HG02852 (cell line): ENCODE measurements around the gene NDUFS6.

Experiments
- ATAC-seq: cut with Tn5 transposase; IDR thresholded peaks from one replicate; pipeline ENCODE4 v1.9.1; 2021; ENCODE audit warnings: mild to moderate bottlenecking, moderate library complexity; ENCODE audit not compliant: unreplicated experiment

The NDUFS6 gene

DNA sequence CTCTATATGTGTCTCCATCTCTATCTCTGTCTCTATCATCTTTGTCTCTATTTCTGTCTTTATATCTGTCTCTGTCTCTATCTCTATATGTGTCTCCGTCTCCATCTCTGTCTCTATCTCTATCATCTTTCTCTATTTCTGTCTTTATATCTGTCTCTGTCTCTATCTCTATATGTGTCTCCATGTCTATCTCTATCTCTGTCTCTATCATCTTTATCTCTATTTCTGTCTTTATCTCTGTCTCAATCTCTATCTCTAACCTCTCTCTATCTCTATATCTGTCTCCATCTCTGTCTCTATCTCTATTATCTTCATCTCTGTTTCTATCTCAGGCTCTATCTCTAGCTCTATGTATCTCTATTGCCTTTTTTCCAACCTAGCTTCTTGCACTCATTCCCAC lies 44.5 kb downstream of the NDUFS6 start:
- ATAC-seq: no peak

DNA sequence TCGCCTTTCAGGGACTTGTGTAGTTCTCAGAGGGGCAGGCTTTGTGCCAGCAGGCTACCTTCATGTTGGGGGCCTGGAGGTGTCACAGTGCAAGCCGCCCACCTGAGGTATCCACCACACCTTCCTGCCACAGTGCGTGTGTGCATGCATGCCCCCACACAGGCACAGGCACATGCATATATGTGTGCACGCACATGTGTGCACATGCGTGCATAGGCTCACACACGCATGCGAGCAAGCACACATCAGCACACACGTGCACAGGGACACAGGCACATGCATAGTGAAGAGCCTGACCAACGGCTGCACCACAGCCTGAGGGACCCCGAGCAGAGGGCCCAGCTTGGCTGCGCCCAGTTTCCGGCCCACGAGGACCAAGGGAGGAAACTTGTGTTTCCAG lies 45.4 kb downstream of the NDUFS6 start:
- no peak for ATAC-seq

DNA sequence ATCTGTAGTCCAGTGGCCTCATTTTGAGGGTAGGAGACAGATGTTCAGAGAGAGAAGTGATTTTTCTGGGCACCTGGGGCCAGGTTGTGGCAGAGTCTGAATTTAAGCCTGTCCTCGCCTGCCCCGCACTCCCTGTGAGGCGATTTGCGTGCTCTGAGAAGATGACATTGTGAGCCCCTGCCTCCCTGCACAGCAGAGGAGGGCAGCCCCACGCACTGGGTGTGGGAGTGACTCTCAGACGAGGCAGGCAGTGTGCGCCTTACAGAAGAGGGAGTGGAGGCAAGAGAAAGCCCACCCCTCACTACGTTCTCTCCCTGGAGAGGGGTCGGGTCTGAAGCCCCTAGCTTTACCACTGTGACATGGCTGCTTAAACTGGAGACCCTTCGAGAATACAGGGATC lies 45.8 kb downstream of the NDUFS6 start:
- no peak for ATAC-seq

DNA sequence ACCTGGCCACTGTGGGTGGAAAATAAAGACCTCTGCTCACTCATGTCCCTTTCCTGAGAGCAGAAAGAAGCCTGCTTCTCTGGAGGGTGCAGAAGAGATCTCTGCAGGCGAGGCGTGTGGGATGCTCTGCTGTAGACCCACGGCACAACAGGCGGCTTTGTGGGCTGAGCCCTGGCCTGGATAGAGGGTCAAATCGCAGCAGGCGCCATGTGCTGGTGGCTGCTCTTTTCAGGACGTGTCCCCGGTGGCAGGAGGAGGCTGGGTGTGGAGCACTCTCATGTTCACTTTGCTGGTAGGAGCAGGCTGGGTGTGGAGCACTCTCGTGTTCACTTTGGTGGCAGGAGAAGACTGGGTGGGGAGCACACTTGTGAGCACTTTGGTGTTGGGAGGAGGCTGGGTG lies 46.4 kb downstream of the NDUFS6 start:
- ATAC-seq: no peak

DNA sequence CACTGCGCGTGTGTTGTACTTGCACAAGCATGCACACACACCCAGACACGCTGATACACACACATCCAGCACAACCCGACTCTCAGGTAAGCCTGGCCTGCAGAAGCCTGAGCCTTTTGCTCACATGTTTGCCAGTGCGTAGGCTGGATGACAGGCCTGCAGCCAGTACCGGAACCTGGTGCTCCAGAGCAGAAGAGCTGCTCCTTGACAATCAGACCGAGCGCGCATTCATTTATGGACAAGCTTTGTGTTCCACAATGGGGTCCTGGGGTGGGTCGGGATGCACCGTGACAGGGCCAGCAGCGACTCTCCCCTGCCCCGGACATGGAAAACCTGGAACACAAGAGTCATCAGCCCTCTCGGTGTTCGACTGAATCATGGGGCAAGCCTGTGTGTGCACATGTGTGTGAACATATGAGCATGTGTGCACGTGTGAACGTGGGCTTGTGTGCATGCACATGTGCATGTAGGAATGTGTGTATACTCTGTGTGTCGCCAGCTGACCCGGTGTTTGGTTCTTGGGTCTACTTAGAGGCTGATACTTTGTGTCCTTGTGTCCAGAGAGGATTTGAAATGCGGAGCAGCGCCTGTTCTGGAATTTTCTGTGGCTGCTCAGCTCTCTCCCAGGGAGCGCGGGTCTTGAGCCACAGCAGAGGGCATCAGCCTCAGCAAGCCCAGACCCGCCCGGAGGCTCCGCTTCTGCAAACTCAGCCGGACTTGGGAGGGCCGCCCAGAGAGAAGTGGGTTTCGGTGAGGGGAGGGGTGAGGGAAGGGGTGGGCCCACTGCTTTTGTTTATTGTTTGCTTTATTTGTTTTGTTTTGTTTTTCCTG lies 49.3 kb downstream of the NDUFS6 start:
- ATAC-seq: no peak

DNA sequence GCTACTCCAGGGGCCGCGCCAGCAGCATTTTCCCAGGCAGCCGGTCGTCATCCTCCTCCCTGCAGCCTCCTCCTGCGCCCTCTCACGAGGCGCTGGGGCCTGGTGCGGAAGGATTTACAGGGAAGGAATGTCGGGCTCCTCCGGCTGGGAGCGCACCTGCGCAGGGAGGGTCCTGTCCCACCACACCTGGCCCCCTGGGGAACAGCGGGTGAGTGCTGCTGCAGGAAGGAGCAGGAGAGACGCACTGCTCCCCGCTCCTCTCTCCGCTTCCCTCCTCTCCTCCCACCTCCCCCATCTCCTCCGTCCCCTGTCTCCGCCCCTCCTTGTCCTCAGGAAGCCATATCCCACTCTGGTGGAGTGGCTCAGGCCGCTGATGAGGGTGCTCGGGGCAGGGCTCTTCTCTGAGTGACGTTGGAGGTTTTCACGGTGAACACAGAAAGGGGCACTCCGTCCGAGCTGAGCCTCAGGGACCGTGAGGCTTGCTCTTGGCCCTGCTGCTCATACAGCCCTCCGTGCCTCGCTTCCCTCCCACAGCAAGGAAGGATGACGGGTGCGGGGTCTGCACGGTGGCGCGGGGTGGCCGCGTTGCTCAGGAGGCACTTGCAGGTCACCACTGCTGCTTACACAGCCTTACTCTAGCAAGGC lies 50.2 kb downstream of the NDUFS6 start:
- ATAC-seq: no peak

DNA sequence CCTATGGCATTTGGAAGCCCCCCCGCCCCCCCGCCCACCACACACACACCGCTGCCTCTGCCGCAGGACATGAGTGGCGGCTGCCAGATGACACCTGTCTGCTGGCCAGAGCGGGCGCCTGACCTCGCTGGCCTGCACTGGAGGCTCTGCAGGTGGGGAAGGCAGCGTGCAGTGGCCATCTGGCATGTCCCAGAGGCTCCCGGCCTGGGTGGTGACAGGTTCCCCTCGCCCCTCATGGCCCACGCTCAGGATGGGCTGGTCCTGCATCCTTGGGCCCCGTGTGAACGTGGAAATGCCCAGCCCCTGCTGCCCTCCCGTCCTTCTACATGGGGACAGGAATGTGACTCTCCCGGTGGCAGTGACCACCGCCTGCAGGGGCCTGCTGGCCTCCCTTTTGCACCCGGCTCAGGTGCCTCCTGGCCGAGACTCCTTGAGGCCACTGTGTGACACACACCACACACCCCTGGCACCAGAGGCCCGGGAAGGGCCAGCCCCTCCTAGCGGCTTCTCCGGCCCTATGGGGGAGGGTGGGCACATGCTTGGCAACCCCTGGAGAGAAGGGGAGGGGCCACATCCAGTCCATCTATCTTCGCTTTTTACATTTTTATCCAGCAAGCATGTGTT lies 51.2 kb downstream of the NDUFS6 start:
- no peak for ATAC-seq

DNA sequence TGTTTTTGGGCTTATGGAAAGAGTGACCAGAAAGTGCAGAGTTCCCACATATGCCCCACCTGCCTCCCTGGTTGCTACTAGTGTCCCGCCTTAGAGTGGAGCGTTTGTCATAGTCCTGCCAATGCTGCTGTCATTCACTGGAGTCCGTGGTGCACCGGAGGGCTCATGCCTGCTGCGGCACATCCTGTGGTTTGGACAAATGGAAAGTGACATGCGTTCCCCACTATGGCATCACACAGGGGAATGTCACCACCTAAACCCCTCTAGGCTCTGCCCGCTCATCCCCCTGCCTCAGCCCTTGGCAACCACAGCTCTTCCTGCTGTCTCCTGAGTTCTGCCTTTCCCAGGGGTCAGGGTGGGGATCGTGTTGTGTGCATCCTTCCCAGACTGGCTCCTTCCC lies 52.3 kb downstream of the NDUFS6 start:
- no peak for ATAC-seq

DNA sequence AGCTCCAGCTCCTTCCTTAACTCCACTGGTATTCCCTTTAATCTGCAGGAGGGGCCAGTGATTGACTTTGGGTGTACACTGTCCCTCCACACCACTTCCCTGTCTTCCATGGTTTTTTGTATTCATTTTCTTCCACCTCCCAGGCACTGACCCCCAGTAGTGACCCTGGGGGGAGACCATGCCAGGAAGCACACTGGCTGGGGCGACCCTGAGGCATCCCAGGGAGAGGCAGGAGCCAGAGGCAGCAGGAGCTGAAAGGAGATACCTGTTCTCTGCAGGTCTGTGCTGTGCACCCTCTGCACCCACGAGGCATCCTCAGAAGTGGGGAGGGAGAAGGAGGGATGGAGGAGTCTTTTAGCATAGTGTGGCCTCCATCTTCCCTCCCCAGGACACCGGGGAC lies 53.9 kb downstream of the NDUFS6 start:
- no peak for ATAC-seq

DNA sequence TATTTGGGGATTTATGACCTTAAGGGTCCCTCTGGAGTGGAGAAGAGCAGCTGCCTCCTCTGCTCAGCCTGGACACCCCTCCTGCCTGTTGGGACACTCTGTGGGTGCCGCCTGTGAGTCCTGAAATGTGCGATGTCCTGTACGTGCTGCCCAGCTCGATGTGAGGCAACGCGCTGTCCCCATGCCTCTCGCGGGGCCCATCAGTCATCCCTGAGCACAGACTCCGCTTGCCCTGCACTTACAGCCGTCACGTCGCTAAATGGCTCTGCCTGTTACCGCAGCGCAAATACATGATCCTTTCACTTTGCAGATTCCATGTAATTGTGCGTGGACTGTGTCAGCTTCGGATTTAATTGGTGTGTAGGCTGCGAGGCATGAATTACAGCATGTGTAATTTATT lies 54.4 kb downstream of the NDUFS6 start:
- ATAC-seq: no peak

DNA sequence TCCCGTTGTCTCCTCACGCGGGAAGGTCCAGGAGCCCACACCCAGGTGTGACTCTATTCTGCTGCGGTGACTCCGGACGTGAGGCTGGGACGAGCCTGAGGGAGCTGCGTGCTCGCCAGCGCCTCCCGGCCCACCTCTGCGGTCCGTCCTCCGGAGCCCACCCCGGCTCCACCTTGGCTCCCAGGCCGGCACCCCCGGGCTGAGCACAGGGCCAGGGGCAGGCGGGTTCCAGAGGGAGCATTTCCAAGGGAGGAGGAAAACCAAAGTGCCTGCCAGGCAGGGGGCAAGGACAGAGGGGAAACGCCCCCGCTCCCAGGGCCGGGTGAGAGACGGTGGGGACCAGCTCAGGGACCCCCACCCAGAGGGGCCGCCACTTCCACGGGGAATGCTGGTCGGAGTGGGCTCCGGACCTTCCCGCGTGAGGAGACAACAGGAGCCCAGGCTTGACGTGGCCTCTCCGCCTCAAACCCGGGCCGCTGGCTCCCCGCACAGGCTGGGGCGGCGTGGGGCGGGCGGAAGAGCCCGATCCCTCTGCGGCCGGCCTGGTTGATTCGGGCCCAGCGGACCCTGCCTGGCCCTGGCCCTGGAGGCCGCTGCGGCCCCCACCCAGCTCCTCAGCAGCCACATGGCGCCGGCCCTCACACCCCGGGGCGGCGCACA lies 55.5 kb downstream of the NDUFS6 start:
- no peak for ATAC-seq

DNA sequence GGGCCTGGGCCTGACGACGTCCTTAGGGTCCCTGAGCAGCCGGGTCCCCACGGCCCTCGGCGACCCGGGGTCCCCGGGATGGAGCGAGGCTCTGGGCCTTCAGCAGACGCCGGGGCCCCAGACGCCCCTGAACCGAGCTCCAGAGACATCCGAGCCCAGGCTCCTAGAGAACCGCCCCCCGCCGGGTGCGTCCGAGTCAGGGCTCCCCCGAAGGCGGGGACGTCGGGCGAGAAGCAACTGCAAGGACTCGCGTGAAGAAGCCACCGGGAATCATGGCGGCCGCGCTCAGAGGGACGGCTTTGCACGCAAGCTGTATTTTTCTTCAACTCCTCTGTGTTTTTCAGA lies 56.0 kb downstream of the NDUFS6 start:
- no peak for ATAC-seq

DNA sequence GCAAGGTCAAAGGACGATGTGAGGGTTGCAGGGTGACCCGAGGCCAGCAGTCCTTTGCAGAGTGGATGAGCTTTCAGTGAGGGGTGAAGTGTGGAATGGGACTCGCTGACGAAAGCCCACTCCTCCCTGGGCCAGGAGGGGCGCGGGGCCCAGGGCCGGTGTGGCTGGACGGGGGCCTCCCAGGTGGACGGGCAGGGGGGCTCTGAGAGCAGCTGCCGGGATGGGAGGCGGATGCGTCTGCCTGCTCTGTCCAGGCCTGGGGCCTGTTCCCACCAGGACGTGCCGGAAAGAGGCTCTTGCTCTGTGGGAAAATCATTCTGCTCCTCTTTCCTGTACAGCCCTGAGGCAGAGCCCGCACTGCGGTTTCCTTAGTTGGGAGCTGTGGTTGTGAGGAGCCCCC lies 57.2 kb downstream of the NDUFS6 start:
- no peak for ATAC-seq

DNA sequence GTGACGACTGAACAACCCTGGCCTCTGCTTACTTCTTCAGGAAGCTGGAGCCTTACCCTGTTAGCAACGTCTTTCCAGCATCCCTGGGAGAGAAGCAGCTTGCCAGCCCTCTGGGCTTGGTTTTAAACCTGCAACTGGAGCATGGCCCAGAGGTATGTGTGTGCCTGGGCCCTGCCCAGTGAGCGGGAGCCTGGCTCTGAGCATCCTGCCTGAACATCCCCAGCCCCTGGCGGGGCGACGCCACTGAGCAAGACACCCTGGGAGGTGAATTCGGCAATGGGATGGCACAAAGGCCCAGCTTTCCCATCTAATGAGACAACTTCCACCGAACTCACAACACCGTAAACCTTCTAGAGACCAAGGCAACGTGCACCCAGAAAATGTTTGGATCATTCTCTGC lies 57.9 kb downstream of the NDUFS6 start:
- ATAC-seq: no peak

DNA sequence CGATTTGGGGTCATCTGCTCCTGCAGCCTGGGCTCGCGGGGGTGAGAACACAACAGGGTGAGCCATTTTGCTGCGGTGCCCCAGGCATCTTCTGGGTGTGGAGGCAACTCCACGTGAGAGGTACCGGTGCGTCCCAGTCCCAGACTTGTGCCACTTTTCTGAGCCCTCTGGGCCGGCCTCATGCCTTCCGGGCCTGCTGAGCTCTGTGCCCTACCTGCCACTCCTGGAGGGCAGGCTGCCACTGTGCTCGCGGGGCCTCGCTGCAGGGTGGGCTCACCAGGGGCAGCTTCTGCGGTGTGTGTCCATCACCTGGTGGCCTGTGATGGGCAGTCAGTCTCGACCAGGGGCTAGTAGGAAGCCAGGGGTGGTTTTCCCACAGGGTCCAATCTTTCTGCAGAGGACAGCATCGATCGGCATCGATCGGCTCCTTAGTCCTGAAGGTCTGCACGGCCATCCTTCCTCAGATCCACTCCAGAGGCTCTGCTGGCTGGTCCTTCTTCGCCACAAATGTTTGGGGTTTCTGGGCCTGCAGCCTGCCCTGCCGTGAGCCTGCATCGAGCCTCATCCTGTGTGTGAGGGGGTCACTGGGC lies 58.9 kb downstream of the NDUFS6 start:
- ATAC-seq: no peak

DNA sequence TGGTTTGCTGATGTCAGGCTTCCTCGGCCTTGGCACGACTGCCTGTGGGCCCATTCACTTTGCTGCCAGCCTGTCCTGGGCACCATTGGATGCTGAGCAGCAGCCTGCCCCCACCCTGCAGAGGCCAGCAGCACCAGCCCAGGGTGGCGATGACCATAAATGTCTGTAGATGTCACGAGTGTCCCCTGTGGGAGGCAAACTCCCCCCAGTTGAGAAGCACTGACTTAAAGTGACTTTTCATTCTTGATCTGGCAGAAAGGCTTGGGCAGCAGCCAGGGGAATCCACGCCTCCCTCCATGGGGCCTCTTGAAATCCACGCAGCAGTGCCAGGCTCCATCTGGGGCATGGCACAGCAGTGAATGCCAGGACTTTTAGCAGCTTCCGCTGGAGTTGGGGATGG lies 59.7 kb downstream of the NDUFS6 start:
- no peak for ATAC-seq

DNA sequence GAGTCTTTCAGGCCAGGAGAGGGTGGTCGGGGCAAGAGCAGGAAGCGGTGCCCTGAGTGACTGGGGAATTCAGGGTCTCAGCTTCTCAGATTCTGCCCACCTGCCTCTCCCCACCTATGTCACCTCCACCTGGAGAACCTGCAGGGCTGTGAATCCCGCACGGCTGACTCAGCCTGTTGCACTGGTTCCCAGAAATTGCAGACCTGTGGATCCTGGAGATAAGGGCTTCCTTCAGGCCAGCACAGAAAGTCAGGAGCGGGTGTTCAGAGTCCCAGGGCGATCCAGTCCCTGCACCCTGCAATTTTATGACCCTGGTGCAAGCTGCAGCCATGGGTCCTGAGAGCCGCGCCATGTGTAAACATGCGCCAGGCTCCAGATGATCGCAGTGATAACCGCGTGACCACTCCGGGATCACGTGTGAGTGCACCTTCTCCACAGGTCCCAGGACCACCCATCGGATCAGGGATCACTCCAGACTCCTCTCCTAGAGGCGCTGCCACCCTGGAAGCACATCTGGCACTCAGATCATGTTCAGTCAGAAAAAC lies 63.8 kb downstream of the NDUFS6 start:
- ATAC-seq: no peak

DNA sequence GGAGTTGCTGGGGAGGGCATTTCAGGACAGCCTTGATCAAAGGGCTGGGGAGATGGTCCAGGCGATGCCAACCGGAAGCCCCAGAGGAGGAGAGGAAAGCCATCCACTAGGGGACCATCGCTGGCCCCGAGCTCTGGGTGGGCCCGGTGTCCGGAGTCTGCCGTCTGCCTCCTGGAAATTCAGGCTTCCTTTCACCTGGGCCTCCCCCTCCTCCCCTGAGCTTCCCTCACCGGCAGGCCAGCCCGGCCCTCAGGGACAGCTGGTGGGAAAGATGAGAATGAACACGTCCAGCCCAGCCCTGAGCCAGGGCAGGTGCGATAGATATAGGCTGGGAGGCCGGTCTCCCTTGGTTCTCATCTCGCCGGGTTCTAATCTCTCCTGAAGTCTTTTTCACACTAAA lies 64.3 kb downstream of the NDUFS6 start:
- ATAC-seq: no peak
